GM19023 (cell line): ENCODE results near the gene AKR7A2.

Experiments
- ATAC-seq: cut with Tn5 transposase; IDR thresholded peaks from one replicate; pipeline ENCODE4 v1.9.1; 2021; ENCODE audit warnings: mild to moderate bottlenecking, moderate library complexity; ENCODE audit not compliant: unreplicated experiment

AKR7A2 gene

GRCh38 chr1:19325958-19326747 is 14.2 kb upstream of the AKR7A2 start:
- ATAC-seq: no peak

DNA sequence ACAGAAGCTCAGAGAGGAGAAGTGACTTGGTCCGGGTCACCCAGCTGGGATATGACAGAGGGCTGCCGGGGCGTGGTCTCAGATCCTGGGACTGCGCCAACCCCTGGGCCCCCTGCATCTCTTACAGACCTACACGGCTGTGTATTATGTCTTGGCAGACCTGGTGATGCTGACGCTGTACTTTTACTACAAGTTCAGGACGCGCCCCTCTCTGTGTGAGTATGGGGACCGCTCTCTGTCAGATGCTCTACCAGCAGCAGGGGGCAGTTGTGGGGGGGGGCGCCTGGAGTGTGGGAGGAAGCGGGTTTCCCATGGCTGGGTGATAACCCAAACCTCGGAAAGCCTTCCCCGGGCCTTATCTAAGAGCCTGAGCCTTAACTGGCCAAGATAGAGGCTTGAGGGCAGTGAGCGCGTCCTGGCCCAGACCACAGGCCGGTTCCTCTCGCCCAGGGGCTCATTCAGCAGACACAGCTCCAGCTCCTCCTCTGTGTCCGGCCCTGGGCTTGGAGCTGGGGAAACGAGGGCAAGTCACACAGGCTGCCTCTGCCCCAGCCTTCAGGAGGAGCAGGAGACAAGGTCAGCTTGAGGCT is 13.5 kb upstream of the AKR7A2 start:
- ATAC-seq: no peak

GRCh38 chr1:19324665-19324990 is 12.7 kb upstream of the AKR7A2 start:
- no peak for ATAC-seq

DNA sequence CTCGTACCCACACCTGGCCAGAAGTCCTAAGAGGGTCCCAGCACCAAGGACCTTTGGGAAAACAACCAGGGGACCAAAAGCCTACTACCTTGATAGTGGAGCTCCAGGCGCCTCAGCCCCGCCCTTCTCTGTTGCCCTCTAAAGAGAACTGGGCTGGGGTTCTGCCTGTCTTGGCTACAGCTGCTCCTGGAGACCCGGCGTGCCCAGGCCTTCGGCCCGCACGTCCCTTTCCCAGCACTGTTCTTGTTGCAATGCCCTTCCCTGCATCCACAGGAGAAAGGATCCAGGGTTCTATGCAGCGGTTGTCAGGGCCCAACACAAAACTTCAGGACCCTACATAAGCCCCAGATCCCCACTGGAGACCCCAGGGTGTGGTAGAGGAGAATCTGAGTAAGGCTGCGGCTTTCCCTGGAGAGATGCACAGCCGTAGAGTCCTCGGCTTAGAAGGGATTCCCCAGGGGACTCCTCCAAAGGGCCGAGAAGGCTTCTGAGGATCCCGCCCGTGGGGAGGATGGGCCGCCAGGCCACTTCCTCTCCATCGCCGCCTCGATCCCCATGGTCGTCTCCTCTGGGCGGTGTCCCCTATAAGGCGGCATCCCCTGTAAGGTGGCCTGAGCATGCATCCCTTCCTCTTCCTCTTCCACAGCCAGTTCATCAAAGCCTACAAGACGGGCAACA is 12.2 kb upstream of the AKR7A2 start:
- no peak for ATAC-seq

- ATAC-seq: no peak
These were observed 10.5 kb upstream of the AKR7A2 start for GRCh38 chr1:19322481-19322880.

- no peak for ATAC-seq
These were observed 9.1 kb upstream of the AKR7A2 start for GRCh38 chr1:19321071-19321470.

- ATAC-seq: no peak
These were observed 7.3 kb upstream of the AKR7A2 start for GRCh38 chr1:19319196-19319595.

GRCh38 chr1:19317126-19317910 is 5.4 kb upstream of the AKR7A2 start:
- ATAC-seq: no peak

GRCh38 chr1:19315378-19316198 is 3.6 kb upstream of the AKR7A2 start:
- ATAC-seq: no peak

- no peak for ATAC-seq
These were observed 2.3 kb upstream of the AKR7A2 start for GRCh38 chr1:19313961-19314882.

GRCh38 chr1:19313636-19313959 is 1.7 kb upstream of the AKR7A2 start:
- no peak for ATAC-seq

DNA sequence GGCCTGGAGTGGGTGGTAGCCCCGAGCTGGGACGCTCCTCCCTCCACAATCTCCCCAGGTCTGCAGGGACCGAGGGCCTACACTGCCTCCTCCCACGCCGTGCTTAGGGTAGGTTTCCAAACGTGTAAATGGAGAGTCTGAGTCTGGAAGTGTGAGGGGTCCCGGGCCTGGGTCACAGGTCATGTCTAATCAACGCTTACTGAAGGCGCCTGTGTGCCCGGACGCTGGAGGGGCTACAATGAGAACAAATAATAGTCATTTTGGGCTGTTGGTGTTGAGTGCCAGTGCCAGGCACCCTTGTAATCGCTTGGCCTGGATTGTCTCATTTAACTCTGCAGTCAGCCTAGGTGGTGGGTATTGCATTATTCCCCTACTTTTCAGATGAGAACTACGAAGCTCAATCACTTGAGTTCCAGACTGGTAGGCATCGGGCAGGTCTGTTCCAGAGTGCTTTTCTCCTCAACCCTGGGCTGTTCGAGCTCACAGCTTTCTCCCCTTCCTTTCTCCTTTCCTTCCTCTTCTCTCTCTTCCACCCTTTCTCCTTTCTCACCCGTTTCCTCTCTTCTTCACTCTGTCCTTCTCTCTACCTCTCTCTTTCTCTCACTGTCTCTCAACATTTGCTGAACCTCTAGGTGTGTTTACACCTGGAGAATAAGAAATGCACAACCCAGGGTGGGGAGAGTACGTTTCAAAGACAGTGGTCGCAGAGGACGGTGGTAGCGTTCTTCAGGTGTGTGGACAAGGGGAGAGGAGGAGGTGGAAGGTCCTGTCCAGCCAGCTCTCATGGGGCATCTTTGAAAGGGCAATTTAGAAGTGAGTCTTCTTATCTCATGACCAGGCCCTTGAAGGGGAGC is 1.1 kb upstream of the AKR7A2 start:
- ATAC-seq: peak; percentile 19

- ATAC-seq: peak; percentile 9
These were observed 427 bp downstream of the AKR7A2 start for GRCh38 chr1:19311503-19311930.

GRCh38 chr1:19310720-19311502 is 1.0 kb downstream of the AKR7A2 start:
- no peak for ATAC-seq

- ATAC-seq: no peak
These were observed 1.9 kb downstream of the AKR7A2 start for GRCh38 chr1:19310061-19310460.

GRCh38 chr1:19309123-19309813 is 2.7 kb downstream of the AKR7A2 start:
- no peak for ATAC-seq

GRCh38 chr1:19308509-19308907 is 3.4 kb downstream of the AKR7A2 start:
- ATAC-seq: no peak
